CD4-positive, alpha-beta T cell treated with Interleukin-15 for 4 hours (primary cell): ENCODE measurements around the gene TMEM123.

Source experiments
- DNase-seq: peaks from one replicate; pipeline ENCODE4 v3.0.0-alpha.2; 2020; ENCODE audit warnings: low spot score

Gene TMEM123

DNA sequence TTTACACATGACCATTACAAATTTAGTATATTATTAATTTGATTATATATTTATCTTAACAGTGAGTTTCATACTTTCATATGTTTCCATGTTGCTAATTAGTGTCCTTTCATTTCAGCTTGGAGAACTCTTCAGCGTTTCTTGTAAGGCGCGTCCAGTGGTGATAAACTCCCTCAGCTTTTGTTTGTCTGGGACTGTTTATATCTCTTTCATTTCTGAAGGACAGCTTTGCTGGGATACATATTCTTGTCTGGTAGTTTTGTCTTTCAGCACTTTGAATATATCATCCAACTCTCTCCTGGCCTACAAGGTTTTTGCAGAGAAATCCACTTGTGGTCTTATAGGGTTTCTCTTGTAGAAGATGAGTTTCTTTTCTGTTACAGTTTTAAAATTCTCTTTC, 93.2 kb downstream of the TMEM123 start:
- DNase-seq = no peak

- no peak for DNase-seq
Measured at GRCh38 chr11:102357116-102357515, 95.4 kb downstream of the TMEM123 start.

GRCh38 chr11:102347462-102348370, 104.8 kb downstream of the TMEM123 start:
- DNase-seq = peak; percentile 36

DNA sequence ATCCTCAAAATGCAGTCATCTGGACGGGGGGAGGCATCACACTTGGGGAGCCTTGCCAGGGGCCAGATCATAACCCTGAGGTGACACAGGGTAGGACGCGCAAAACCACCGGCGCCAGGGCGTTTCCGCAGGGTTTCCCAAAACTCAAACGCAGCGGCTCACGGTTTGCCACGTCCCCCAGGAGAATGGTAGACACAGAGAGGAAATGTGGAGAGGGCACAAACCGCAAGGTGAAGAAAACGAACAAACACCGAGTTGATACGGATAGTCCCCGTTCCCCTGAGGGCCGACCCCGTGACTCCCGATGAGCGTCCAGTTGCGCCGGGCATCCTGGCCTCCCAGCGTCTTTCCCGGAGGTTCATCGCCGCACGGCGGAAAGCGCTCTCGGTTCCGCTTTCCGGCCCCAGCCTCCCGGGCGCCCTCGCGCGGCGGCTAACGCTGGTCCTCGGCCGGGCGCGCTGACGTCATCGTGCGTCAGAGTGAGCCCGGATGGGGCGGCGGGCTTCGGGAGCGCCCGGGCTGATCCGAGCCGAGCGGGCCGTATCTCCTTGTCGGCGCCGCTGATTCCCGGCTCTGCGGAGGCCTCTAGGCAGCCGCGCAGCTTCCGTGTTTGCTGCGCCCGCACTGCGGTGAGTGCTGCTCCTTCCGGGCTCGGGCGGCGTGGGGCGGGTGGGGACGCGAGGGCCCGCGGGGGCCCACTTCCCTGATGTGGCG, 105.7 kb downstream of the TMEM123 start, which contains the start of gene BIRC2:
BIRC2 (plus strand) TSS at position 467 of the 714 bp plus-strand sequence. CDS start 2,641 bp downstream, outside the sequence.
- DNase-seq = peak; percentile 94

DNA sequence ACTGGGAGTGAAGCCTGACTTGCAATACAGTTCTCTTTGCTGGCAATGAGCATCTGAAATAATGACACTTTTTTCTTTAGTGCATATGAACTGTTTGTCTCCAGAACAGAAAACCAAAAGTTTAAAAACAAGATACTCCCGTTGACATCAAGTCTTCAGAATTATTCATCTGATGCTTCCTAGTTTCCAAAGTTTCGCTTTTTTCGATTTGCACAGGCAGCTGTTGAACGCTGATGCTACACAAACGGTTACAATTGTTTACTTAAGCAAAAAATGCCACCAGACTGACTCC, 106.2 kb downstream of the TMEM123 start:
- no peak for DNase-seq
